GM21447 (cell line): ENCODE data around the gene PLPP3.

Experiments
- ATAC-seq: cut with Tn5 transposase; IDR thresholded peaks from one replicate; pipeline ENCODE4 v1.9.1; 2021; ENCODE audit not compliant: unreplicated experiment

Gene PLPP3

GRCh38 chr1:56525489-56526041 lies 53.8 kb downstream of the PLPP3 start:
- ATAC-seq = peak; percentile 83

DNA sequence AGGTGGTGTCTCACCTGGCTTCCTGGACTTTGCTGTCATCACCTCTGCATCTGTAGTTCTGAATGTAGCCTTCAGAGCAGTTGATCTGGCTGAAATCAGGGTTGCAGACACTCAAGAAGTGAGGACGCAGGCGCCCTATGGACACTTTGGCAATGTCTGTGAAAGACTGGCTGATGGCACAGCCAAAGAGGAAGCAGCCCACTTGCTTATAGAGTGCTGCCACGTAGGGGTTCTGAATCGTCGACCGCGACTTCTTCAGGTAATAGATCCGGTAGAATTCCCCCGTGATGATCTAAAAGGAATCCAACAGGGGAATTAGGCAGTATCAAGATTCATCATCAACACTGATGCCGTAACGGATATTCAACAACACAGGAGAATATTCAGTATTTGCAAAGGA lies 55.1 kb downstream of the PLPP3 start:
- no peak for ATAC-seq

GRCh38 chr1:56522680-56523079 lies 56.7 kb downstream of the PLPP3 start:
- ATAC-seq = no peak

DNA sequence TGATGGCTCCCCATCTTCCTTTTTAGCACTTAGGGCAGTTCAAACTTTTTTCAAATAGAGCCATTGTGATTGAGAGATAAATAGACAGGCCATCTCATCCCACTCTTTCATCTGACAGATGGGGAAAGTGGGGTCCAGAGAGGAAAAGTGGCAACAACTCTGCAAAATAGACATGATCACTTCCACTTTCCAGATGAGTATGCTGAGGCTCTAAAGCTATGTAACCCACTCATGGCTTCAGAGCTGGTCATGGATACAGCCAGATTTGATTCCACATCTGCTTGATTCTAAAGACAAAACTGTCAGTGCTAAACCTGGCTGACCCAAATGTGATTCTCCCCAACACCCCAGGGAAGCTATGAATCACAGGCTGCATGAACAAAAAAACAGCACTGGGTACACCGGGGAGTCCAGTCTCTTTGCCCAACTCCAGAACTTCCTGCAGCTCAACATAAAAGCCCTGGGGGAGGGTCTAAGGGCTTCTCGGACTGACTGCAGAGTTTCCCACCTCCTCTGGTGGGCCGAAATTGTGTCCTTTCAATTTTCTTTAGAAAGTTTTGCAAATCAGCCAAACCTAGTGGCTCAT lies 59.3 kb downstream of the PLPP3 start:
- no peak for ATAC-seq

GRCh38 chr1:56517404-56518130 lies 61.8 kb downstream of the PLPP3 start:
- no peak for ATAC-seq

DNA sequence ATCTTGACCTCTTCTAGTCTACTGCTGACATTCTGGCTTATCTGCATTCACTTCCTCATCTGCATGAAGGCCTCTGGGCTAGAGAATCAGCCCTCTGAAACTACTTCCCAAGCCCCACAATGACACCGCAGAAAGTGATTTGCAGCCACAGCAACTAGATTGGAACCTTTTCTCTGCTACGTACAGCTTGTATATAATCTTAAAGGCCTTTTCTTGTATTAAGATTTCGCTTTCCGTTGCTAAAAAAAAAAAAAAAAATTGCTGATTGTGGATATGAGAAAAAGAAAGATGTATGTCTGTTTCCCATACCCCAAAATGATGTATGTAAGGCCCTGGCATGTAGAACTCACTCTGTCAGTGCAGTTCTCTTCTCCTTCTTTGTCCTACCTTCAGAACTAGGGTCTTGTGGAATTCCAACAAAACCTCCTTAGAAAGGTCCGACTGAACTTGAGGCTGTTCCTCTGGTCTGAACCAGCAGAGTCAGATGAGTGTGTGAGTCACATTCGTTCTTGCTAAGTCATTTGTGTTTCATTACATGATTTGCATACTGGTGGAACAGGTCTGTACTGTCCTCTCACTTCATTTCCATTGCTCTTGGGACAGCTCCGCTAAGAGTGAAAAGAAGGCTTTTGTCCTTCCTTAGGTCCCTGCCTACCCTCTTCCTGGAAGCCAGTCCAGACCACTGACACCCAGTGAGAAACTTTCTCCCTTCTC lies 62.7 kb downstream of the PLPP3 start:
- ATAC-seq = peak; percentile 85

- ATAC-seq = no peak
Observed at GRCh38 chr1:56515898-56516538, 63.3 kb downstream of the PLPP3 start.

DNA sequence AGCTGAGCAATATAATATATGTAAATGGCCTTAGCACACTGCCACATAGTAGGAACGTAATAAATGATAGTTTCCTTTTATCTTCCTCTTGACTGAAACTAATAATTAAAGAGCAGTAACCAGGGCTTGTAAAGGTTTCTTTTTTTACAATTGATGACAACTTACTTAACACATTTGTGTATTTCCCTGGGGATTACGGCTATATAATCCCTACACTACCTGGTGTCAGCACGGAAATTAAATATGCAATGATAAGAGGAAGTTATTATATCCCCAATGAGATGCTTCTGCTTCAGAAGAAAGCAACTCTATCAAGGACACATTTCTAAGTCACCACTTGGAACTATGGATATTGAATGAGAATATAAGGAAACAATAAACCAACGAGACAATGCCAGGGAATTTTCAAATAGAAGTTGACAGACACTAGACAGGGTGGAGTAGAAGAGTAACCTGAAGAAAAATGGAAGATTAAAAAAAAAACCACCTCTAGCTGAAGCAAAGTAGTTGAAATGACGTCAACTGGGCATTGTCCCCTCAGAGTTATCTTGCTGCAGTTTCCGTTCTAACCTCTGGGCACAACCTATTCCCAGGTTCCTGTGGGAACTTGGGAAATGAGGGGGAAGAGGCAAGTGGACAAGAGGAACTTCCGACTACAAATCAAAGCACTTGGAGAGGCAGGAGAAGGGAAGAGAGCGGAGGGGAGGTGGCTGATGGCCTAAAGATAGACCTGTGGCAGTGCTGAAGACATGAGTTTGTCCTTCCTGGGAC lies 66.5 kb downstream of the PLPP3 start:
- no peak for ATAC-seq

- no peak for ATAC-seq
Observed at GRCh38 chr1:56511766-56512165, 67.6 kb downstream of the PLPP3 start.

- no peak for ATAC-seq
Observed at GRCh38 chr1:56511364-56511763, 68.0 kb downstream of the PLPP3 start.

- no peak for ATAC-seq
Observed at GRCh38 chr1:56510642-56511021, 68.7 kb downstream of the PLPP3 start.

GRCh38 chr1:56509713-56510641 lies 69.4 kb downstream of the PLPP3 start:
- ATAC-seq = no peak

DNA sequence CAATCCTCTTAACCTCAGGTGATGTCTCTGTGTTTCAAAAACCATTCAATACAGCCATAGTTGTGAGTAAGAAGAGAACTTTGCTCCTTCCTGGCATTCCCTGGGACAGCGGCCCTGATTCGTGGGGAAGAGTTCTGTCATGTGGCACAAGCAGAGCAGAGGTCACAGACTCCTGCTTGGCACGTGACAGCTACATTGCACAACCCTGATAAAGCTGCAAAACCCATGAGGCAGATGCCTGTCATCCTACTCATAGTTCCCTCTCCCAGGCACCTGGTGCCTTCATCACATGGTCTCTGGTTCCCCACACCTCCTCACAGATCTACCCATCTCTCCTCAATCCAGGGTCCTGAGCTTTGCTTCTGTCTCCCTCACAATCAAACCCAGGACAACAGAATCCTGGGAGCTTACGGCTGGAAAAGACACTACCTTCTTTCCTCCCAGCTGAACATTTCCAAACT lies 70.8 kb downstream of the PLPP3 start:
- ATAC-seq = no peak

DNA sequence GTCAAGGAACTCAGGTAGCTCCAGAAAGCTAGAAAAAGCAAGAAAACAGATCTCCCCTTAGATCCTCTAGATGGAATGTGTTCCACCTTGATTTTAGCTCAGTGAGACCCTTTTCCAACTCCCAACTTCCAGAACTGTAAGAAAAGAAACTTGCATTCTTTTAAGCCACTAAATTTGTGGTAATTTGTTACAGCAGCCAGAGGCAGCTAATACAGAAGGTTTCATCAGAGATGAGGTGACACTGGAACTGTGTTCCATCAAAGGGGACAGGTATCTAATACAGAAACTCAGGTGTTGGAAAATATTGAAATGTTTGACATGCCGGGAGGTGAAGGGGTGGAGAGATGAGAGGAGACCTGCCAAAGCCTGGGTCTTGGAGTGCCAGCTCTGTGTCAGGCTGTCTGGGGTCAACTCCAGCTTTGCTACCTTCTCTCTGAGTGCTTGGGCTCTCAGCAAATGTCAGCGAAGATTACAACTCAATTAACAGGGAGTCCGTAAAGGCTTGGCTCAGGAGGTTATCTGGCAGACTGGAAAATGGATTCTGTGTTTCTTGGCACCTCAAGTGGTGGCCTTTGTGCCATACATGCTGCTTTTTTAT lies 71.3 kb downstream of the PLPP3 start:
- no peak for ATAC-seq

GRCh38 chr1:56506951-56507491 lies 72.3 kb downstream of the PLPP3 start:
- ATAC-seq = no peak

- no peak for ATAC-seq
Observed at GRCh38 chr1:56505792-56506743, 73.3 kb downstream of the PLPP3 start.

DNA sequence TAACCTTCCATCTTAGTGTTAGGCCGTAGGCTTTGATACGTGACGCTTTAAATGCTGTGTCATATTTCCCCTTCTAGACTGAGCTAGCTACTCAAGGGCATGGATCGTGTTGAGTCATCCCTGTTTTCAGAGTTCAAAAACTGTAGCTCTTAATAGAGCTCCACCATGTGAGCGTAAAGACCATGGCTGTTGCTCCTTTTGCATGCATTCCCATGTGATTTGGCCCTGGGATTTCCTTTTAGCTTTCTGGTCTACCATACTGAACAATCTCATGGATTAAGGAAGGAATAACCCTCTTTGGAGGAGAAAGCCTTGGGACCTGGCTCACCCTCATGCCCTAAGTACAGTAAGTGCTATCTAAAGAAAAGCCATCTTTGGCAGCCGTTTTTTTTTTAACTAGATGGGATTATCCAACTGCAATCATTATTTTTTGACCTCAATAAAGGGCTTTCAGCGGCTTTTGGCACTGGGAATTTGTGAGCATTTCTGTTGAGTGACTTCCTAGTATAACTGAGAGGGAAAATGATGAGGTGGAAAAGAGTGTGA lies 76.6 kb downstream of the PLPP3 start:
- ATAC-seq = no peak
